ENCODE data around the gene DMAP1.

GRCh38 chr1:44249543-44249942 lies 36.3 kb downstream of the DMAP1 start:
- no peak for TF ChIP-seq CTCF (IDR thresholded peaks at IDR 0.05)
- no peak for TF ChIP-seq POLR2A (IDR thresholded peaks at IDR 0.05)
